ENCODE data around the gene ANKRD60.

DNA sequence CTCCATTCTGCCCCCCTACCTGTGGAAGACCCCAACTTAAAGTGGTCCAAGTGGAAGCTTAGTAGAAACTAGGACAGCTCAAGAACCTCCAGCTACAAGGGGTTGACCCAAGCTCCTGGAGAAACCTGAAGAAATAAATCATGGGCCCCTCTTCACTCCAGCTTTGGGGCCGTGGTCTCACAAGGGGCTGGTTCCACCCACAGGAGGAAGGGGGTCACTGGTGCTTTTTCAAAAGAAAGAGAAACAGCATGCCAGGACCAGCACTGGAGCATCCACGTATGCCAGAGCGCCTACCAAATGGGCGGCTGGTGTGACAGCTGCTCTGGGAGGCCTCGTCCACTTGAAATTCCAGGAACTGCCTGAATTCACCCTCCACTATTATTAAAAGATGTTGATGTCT, 14.4 kb upstream of the ANKRD60 start:
- TF ChIP-seq SPI1 (IDR thresholded peaks at IDR 0.05; ENCODE audit: low read depth, low read length): no peak
- no peak for TF ChIP-seq POLR2A (IDR thresholded peaks at IDR 0.05; ENCODE audit: low read depth, low read length)
- TF ChIP-seq POLR2AphosphoS5 (IDR thresholded peaks at IDR 0.05; ENCODE audit: low read depth, low read length): no peak
